ENCODE measurements around the gene SEMA4D.

- TF ChIP-seq, protein P1, sequence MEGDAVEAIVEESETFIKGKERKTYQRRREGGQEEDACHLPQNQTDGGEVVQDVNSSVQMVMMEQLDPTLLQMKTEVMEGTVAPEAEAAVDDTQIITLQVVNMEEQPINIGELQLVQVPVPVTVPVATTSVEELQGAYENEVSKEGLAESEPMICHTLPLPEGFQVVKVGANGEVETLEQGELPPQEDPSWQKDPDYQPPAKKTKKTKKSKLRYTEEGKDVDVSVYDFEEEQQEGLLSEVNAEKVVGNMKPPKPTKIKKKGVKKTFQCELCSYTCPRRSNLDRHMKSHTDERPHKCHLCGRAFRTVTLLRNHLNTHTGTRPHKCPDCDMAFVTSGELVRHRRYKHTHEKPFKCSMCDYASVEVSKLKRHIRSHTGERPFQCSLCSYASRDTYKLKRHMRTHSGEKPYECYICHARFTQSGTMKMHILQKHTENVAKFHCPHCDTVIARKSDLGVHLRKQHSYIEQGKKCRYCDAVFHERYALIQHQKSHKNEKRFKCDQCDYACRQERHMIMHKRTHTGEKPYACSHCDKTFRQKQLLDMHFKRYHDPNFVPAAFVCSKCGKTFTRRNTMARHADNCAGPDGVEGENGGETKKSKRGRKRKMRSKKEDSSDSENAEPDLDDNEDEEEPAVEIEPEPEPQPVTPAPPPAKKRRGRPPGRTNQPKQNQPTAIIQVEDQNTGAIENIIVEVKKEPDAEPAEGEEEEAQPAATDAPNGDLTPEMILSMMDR (IDR thresholded peaks at IDR 0.05; ENCODE audit: insufficient read depth, low read length): no peak
- no peak for TF ChIP-seq POLR2AphosphoS5 (IDR thresholded peaks at IDR 0.05; ENCODE audit: low read depth)
- TF ChIP-seq GABPA (IDR thresholded peaks at IDR 0.05; ENCODE audit: low read depth): no peak
Measured at GRCh38 chr9:89538871-89539270, 41.0 kb upstream of the SEMA4D start.

All from HL-60 (cell line).